G401 (cell line): ENCODE data around the gene ZNF627. TPM values are rescaled to one million over a fixed set of nuclear protein-coding genes. Genes with fewer than 3 reads are reported as not detected.
"Not testable (repeated sequence)": the region's sequence is repeated elsewhere in the genome, so short reads cannot be mapped to it uniquely, and the experiment has no call there.

Experiments
- DNase-seq: peaks from one replicate; pipeline ENCODE4 v3.0.0-alpha.2; 2015; ENCODE audit warnings: low spot score
- in situ Hi-C: cut with HindIII; loops from 2 replicates; pipeline ENCODE4 v1.10.0; 2016; ENCODE audit warnings: low sequenced_read_pairs, mixed read lengths
- total RNA-seq: library from RNA; depleted of rRNA; stranded (reverse); fragments of >200 nt; shearing (Covaris generic); gene quantifications from 2 replicates; pipeline ENCODE4 v1.2.3, GENCODE V29; 2014

The ZNF627 gene
- total RNA-seq, 1 experiment from 2014 or later = 35.6 TPM

DNA sequence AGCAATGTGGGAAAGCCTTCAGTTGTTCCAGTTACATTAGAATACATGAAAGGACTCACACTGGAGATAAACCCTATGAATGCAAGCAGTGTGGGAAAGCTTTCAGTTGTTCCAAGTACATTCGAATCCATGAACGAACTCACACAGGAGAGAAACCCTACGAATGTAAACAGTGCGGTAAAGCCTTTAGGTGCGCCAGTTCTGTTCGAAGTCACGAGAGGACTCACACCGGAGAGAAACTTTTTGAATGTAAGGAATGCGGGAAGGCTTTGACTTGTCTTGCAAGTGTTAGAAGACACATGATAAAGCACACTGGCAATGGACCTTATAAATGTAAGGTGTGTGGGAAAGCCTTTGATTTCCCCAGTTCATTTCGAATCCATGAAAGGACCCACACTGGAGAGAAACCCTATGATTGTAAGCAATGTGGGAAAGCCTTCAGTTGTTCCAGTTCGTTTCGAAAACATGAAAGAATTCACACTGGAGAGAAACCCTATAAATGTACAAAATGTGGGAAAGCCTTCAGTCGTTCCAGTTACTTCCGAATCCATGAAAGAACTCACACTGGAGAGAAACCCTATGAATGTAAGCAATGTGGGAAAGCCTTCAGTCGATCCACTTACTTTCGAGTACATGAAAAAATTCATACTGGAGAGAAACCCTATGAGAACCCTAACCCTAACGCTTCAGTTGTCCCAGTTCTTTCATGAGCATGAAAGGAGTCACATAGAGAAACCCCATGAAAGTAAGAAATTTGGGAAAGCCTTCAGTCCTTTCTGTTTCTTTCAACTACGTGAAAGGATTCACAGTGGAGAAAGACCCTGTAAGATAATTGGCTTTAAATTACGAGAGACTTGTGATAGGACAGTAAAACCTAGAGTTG is 20.1 kb downstream of the ZNF627 start:
- in situ Hi-C loops = no loop called here
- DNase-seq = no peak

DNA sequence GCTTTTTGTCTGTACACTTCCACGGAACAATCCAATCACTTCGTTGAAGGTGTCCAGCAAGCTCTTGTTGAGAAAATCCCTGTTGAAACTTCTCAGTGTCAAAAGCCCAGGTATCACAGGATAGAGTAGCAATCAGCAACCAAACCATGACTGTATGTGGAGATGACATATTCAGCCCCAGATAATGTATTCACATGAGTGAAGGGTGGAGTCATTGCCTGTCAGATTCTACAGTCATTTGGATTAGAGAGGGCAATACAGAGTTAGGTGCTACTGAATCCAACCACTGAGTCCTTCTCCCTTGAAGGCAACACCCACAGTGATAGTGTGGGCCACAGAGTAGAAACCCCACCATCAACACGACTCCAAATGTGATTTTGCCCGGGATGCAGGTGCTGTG is 23.3 kb downstream of the ZNF627 start:
- in situ Hi-C loops = no loop called here
- no peak for DNase-seq

DNA sequence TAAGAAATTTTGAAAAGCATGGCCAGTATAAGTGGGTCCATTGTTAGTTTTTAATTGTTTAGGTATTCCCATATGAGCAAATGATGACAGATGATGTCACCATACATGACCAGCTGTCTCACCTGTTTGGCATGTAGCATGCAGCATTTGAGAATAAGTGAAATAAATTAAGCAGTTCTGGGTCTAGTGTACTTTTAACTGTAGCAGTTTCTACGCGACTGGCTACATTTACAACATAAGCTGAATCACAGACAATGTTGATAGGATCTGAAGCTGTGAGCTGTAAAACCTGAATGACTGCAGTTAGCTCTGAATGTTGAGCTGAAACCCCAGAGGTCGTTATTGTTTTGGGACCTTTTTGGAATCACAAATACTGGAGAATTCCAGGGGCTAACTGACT is 25.1 kb downstream of the ZNF627 start:
- DNase-seq, in situ Hi-C loops: not testable (repeated sequence)

DNA sequence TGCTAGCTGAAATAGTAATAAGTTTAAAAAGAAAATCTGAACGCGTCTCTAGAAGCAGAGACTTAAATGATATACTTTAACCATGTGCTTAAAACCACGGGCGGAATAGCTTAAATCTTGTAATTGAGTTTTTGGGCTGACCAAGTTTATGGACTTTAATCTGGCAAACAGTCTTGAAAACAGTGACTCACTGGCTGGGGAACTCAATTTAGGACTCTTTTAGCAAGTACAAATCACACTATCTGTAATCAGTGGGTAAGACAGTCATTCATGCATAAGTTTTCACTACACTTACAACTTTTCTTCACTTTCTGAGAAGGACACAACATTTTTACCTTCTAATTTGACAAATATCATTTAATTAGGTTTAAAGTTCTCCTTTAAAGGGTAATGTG is 26.8 kb downstream of the ZNF627 start:
- DNase-seq = no peak
- in situ Hi-C loops = no loop called here

DNA sequence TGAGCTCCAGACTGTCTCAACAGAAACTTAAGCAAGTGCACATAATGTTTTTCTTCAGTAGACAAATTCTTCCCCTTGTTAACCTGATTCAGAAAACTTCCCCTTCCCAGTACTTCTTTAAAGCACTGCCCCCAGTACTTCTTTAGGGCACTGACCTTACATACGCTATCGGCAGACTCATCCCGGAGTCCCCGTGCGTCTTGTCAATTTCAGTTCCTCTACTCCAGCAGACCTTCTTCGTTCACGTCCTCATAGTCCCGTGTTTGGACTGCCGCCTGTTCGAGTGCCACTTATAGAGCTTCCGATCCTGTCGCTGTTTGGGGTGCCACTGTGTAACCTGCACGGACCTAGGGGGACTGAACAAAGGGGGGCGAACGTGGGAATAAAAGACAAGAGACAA is 29.0 kb downstream of the ZNF627 start:
- DNase-seq = no peak
- in situ Hi-C loops = no loop called here

DNA sequence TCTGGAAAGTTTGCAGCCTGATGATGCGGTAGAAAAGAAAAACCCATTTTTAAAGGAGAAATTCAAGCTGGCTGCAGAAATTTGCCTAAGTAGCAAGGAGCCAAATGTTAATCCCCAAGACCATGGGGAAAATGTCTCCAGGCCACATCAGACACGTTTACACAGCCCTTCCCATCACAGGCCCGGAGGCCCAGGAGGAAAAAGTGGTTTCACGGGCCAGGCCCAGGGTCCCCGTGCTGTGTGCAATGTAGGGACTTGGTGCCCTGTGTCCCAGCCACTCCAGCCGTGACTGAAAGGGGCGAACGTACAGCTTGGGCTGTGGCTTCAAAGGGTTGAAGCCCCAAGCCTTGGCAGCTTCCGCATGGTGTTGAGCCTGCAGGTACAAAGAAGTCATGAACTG is 35.9 kb downstream of the ZNF627 start:
- no peak for DNase-seq
- in situ Hi-C loops = no loop called here

DNA sequence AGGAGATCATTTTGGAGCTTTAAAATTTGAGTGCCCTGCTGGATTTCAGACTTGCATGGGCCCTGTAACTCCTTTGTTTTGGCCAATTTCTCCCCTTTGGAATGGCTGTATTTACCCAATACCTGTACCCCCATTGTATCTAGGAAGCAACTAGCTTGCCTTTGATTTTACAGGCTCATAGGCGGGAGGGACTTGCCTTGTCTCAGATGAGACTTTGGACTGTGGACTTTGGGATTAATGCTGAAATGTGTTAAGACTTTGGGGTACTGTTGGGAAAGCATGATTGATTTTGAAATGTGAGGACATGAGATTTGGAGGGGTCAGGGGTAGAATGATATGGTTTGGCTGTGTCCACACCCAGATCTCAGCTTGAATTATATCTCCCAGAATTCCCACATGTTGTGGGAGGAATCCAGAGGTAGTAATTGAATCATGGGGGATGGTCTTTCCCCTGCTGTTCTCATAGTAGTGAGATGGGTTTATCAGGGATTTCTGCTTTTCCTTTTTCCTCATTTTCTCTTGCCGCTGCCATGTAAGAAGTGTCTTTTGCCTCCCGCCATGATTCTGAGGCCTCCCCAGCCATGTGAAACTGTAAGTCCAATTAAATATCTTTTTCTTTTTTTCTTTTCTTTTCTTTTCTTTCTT is 36.9 kb downstream of the ZNF627 start:
- DNase-seq, in situ Hi-C loops: not testable (repeated sequence)

DNA sequence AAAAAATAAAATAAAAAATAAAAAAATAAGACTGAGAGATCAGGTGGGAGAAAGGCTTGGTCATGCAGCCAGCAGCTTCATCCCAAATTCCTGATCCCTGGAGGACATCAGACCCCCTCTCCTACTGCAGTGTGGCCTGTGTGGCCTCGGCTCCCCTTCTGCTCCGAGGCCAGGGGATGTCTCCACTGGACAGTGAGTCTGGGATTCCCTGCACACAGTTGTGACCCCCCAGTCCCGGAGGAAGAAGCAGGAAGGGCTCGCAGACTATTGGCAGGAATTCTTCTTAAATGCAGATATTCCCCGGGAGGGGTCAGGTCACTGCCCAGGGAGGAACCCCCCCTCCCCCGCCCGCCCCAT is 41.9 kb downstream of the ZNF627 start:
- no peak for DNase-seq
- in situ Hi-C loops = no loop called here

DNA sequence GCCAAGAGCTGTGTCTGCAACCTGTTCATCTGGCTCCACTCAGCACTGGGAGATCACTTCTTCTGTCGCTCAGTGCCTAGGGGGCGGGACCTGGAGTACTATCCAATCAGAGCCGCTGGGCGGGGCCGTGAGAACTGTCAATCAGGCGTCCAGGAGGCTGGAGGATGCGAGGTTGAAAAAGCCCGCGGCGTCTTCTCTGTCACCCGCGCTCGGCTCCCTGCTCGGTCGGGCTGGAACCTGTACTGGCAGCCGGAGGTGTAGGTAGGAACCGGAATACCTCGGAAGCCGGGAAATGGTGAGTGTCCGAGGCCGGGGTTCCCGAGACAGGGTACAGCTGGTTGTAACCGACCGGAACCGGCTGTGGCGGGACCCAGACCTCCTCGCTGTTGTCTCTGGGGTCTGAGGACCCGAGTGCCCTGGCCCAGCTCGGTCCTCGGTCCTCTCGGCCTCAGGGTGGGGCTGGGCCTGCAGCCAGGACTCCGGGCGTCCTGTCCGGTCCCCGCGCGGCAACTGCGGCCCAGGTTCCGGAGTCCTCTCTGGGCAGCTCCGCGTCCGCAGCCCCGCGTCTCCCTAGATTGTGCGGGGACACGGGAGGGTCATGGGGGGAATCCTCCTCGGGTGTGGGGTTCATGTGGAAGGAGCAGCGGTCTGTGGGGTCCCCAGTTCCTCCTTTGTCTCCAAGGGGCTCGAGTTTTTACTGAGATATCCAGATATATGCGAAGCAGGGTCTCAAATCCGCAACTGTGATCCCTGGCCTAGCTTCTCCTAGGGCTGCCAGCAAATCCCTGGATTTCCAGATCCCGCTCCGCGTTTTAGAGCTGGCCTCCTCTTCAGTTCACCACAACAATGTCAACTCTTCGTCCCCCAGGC is 42.6 kb downstream of the ZNF627 start:
- in situ Hi-C loops = no loop called here
- peak; percentile 99 for DNase-seq

DNA sequence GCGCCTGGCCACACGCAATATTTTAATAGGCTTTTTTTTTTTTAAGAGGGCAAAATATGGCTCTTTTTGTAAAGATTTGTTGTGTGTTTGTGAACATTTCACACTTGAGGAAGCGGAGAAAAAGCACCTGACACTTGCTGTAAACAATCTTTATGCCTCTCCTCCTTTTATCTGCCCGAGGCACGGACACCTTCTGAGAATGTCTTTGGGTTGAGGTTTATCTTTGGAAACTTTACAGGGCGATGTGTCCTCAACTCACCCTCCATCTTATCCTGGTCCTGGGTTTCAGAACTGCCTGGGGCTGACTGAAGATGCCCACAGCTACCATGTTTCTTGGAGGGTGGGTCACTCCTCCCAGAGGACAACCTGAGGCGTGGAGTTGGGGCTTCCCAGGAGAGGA is 44.0 kb downstream of the ZNF627 start:
- in situ Hi-C loops = no loop called here
- DNase-seq = no peak

DNA sequence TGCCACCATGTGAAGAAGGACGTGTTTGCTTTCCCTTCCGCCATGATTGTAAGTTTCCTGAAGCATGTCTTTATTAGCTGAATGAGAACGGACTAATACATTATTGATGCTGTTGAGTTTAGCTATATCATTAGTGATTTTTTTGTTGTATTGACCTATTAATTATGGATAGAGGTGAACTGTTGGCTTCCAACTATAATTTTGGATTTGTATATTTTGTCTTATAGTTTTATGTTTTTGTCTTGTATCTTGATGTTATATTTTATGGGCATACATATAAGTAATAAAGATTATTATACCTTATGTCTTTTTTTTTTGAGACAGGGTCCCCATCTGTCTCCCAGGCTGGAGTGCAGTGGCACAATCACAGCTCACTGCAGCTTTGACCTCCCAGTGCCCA is 45.6 kb downstream of the ZNF627 start:
- in situ Hi-C loops = no loop called here
- no peak for DNase-seq

DNA sequence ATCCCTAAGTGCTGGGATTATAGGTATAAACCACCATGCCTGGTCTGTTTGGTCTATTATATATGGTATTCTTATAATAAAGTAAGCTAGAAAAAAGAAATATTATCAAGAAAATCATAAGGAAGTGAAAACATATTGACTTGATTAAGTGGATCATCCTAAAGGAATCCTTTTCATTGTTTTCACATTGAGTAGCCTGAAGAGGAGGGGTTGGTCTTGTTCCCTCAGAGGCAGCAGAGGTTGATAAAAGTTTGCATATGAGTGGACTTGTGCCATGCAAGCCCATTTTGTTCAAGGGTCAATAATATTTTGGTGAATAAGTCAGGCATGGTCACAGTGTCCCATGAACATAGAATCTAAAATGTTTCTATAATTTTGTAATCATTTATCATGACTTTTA is 52.7 kb downstream of the ZNF627 start:
- no peak for DNase-seq
- in situ Hi-C loops = no loop called here

DNA sequence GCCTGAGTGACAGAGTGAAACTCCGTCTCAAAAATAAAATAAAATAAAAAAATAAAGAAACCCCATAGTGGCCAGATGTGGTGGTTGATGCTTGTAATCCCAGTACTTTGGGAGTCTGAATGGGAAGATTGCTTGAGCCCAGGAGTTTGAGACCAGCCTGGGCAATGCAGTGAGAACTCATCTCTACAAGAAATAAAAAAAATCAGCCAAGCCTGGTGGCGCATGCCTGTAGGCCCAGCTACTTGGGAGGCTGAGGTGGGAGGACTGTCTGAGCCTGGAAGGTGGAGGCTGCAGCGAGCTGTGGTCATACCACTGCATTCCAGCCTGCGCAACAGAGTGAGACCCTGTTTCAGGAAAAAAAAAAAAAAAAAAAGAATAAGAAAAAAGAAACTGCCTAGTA is 53.8 kb downstream of the ZNF627 start:
- no peak for DNase-seq
- in situ Hi-C loops = no loop called here

DNA sequence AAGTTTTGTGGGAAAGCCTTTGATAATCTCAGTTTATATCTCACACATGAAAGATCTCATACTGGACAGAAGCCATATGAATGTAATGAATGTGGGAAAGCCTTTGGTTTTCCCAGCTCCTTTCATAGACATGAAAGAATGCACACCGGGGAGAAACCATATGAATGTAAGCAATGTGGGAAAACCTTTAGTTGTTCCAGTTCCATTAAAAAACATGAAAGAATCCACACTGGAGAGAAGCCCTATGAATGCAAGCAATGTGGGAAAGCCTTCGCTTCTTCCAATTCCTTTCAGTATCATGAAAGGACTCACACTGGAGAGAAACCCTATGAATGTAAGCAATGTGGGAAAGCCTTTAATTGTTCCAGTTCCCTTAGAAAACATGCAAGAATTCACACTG is 54.8 kb downstream of the ZNF627 start:
- DNase-seq = no peak
- in situ Hi-C loops = no loop called here

DNA sequence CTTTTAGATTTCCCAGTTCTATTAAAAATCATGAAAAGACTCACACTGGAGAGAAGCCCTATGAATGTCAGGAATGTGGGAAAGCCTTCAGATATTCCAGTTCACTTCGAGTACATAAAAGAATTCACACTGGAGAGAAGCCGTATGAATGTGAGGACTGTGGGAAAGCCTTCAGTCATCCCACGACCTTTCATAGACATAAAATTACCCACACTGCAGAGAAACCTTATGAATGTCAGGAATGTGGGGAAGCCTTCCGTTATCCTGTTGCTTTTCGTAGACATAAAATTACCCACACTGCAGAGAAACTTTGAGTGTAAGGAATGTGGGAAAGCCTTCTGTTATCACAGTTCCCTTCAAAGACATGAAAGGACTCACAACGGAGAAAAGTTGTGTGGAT is 55.2 kb downstream of the ZNF627 start:
- in situ Hi-C loops = no loop called here
- DNase-seq = no peak

DNA sequence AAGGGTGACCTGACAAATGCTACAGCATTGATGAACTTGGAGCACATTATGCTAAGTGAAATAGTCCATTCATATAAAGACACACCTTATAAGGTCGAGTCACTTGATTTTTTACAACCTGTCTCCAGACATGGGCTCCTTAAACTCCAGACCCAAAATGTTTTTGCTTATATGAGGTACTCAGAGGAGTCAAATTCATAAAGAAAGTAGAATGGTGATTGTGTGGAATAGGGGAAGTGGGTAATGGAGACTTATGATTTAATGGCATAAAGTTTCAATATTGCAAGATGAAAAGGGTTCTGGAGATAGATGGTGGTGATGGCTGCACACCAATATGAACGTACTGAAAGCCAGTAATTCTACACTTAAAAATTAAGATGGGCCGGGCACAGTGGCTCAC is 59.3 kb downstream of the ZNF627 start:
- no peak for DNase-seq
- in situ Hi-C loops = no loop called here

DNA sequence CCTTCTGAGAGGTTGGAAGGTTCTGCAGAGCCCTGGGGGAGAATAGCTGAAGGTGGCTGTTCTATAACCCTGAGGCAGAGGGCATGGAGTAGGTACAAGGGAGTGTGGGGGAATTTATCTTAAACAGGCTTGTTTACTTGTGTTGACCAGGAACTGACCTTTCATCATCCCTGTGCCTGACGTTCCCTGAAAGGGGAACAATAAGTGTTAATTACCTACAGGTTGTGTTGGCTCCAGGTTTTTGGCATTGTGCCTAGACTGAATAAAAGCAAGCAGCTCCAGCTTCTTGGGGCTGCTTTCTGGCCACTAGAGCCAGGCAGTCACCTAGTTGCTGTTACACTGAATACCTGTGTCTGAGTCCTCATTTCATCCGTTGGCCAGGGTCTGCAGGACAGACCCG is 60.0 kb downstream of the ZNF627 start:
- in situ Hi-C loops = no loop called here
- DNase-seq = peak; percentile 29

DNA sequence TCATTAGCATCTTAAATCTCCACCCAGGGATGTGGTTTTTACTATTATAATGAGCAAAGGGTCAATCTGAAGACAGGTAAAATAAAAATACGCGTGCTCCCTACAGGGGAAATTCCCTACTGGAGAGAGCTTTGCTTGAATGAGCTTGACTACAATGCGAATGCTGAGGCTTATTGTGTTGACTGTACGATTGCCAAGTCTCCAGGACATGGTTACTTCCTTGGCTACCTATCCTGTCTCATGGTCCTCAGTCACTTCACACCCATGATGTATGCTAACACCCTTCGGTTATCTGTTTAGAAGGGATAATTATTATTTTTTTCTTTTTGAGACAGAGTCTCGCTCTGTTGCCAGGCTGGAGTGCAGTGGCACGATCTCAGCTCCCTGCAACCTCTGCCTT is 61.7 kb downstream of the ZNF627 start:
- no peak for DNase-seq
- in situ Hi-C loops = no loop called here

DNA sequence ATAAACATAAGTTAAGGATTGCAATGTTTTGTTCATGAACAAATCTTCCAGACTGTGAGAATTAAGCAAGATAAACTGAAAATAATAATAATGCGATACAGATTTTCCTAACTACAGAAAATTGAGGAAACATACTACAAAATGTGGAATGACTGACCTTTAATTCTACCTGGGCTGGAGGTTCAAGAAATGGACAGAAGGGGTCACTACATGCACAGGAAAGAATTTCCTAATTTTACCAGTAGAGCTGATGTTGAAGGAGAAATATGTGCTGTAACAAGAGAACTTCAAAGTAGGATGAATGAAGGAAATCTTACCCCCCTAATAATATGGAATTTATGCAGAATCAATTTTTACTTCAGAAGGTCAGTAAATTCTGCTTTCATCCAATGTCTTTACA is 62.3 kb downstream of the ZNF627 start:
- no peak for DNase-seq
- in situ Hi-C loops = no loop called here

DNA sequence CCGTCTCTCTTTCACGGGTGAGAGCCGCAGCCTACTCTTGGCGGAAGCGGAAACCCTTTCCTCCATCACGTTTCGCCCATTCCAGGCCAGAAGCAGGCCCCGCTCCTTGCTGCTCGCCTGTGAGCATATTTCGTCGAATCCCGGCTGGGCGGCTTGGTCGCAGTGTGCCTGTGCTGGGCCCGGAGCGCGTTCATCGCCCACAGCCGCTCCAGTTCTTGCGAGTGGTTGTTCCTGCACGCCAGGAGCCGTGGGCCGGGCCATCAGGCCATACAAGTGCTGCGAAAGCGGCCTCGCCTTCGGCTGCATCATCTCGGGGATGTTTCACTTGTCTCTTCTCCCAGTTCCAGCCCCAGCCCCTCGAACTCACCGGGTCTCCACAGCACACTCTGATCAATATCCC is 65.0 kb downstream of the ZNF627 start:
- no peak for DNase-seq
- in situ Hi-C loops = no loop called here
